Memory B cell (primary cell): ENCODE results near the gene TMEM214.

Source experiments
- ATAC-seq: fragments of 150-1000 bp; cut with Tn5 transposase; 2 replicates; pipeline ENCODE4 v1.10.0; 2021; ENCODE audit warnings: low read depth, mild to moderate bottlenecking, moderate library complexity
- DNase-seq, 2 donors: peaks; one replicate each; pipeline ENCODE4 v3.0.0; 2022; ENCODE audit warnings: low spot score in 2 of 2
- H3K27ac Mint-ChIP-seq: one replicate; pipeline ENCODE4 v1.8.0; 2022; ENCODE audit warnings: mild to moderate bottlenecking, moderate library complexity, mixed read lengths
- H3K27me3 Mint-ChIP-seq: one replicate; pipeline ENCODE4 v1.8.0; 2022; ENCODE audit warnings: mixed read lengths
- H3K36me3 Mint-ChIP-seq: one replicate; pipeline ENCODE4 v1.8.0; 2022; ENCODE audit warnings: mild to moderate bottlenecking, mixed read lengths
- H3K4me1 Mint-ChIP-seq: one replicate; pipeline ENCODE4 v1.8.0; 2022; ENCODE audit warnings: mixed read lengths
- H3K4me3 Mint-ChIP-seq: one replicate; pipeline ENCODE4 v1.8.0; 2022; ENCODE audit warnings: mild to moderate bottlenecking, moderate library complexity, mixed read lengths
- H3K9me3 Mint-ChIP-seq: one replicate; pipeline ENCODE4 v1.8.0; 2022; ENCODE audit warnings: mixed read lengths

TMEM214 gene

GRCh38 chr2:27039426-27039825 is 6.7 kb downstream of the TMEM214 start:
- no peaks in the 10 kb centered on the region for H3K9me3 Mint-ChIP-seq
- ATAC-seq (no peak), DNase-seq (no peak)
- peak overlapping the region; percentile 50 for H3K27ac Mint-ChIP-seq
- H3K4me1 Mint-ChIP-seq, result peaks cover 23% of the 10 kb centered on the region
- no peak overlapping the region for H3K4me3 Mint-ChIP-seq
- H3K27me3 Mint-ChIP-seq, result no peaks in the 10 kb centered on the region
- H3K36me3 Mint-ChIP-seq, result peaks cover 19% of the 10 kb centered on the region

GRCh38 chr2:27039871-27040270 is 7.1 kb downstream of the TMEM214 start:
- Mint-ChIP-seq H3K4me3 (no peak overlapping the region), H3K36me3 (peaks cover 19% of the 10 kb centered on the region), H3K9me3 (no peaks in the 10 kb centered on the region), H3K27me3 (no peaks in the 10 kb centered on the region), H3K27ac (peak overlapping the region; percentile 50), H3K4me1 (peaks cover 22% of the 10 kb centered on the region)
- ATAC-seq (no peak), DNase-seq (no peak)

- Mint-ChIP-seq H3K9me3 (no peaks in the 10 kb centered on the region), H3K36me3 (peaks cover 19% of the 10 kb centered on the region), H3K27ac (peak overlapping the region; percentile 100), H3K4me1 (peaks cover 21% of the 10 kb centered on the region), H3K27me3 (no peaks in the 10 kb centered on the region), H3K4me3 (no peak overlapping the region)
- DNase-seq (no peak), ATAC-seq (no peak)
Observed at GRCh38 chr2:27040282-27040681, 7.5 kb downstream of the TMEM214 start.

- Mint-ChIP-seq H3K36me3 (peaks cover 19% of the 10 kb centered on the region), H3K27me3 (no peaks in the 10 kb centered on the region), H3K4me1 (peaks cover 21% of the 10 kb centered on the region), H3K4me3 (peak overlapping the region; percentile 79), H3K9me3 (no peaks in the 10 kb centered on the region), H3K27ac (peak overlapping the region; percentile 100)
- peak in 1 of 2 donors; percentile 39 for DNase-seq
- ATAC-seq, result peak; percentile 42
Observed at GRCh38 chr2:27041752-27042151, 9.0 kb downstream of the TMEM214 start.

- peak overlapping the region; percentile 79 for H3K4me3 Mint-ChIP-seq
- peaks cover 16% of the 10 kb centered on the region for H3K36me3 Mint-ChIP-seq
- peak; percentile 98 for ATAC-seq
- DNase-seq, result peak; percentile 43 to 74
- H3K27me3 Mint-ChIP-seq, result no peaks in the 10 kb centered on the region
- H3K27ac Mint-ChIP-seq, result peak overlapping the region; percentile 100
- no peaks in the 10 kb centered on the region for H3K9me3 Mint-ChIP-seq
- peaks cover 21% of the 10 kb centered on the region for H3K4me1 Mint-ChIP-seq
Observed at GRCh38 chr2:27042159-27042661, 9.4 kb downstream of the TMEM214 start.

GRCh38 chr2:27042985-27043634 is 10.3 kb downstream of the TMEM214 start:
- Mint-ChIP-seq H3K4me1 (peaks cover 21% of the 10 kb centered on the region), H3K36me3 (peaks cover 14% of the 10 kb centered on the region), H3K27me3 (no peaks in the 10 kb centered on the region), H3K27ac (peak overlapping the region; percentile 100), H3K4me3 (no peak overlapping the region), H3K9me3 (no peaks in the 10 kb centered on the region)
- ATAC-seq, result no peak
- no peak for DNase-seq

- Mint-ChIP-seq H3K4me1 (peaks cover 16% of the 10 kb centered on the region), H3K27me3 (no peaks in the 10 kb centered on the region), H3K9me3 (no peaks in the 10 kb centered on the region), H3K4me3 (peak overlapping the region; percentile 99), H3K36me3 (peaks cover 5% of the 10 kb centered on the region), H3K27ac (peak overlapping the region; percentile 100)
- DNase-seq (peak; percentile 41 to 54), ATAC-seq (peak; percentile 19)
Observed at GRCh38 chr2:27049422-27050280, 16.9 kb downstream of the TMEM214 start.

GRCh38 chr2:27050281-27050995 is 17.7 kb downstream of the TMEM214 start:
- DNase-seq (peak; percentile 95 to 98), ATAC-seq (peak; percentile 59)
- Mint-ChIP-seq H3K9me3 (no peaks in the 10 kb centered on the region), H3K4me3 (peak overlapping the region; percentile 99), H3K4me1 (peaks cover 19% of the 10 kb centered on the region), H3K27ac (peak overlapping the region; percentile 100), H3K27me3 (no peaks in the 10 kb centered on the region), H3K36me3 (peaks cover 10% of the 10 kb centered on the region)

- Mint-ChIP-seq H3K36me3 (peaks cover 14% of the 10 kb centered on the region), H3K4me1 (peaks cover 19% of the 10 kb centered on the region), H3K9me3 (no peaks in the 10 kb centered on the region), H3K27me3 (no peaks in the 10 kb centered on the region), H3K4me3 (peak within 1 kb of the TSS; percentile 99), H3K27ac (peak within 1 kb of the TSS; percentile 100)
- ATAC-seq, result peak; percentile 77
- peak; percentile 97 to 99 for DNase-seq
Observed at GRCh38 chr2:27050996-27051901, 18.5 kb downstream of the TMEM214 start, which contains the start of gene AGBL5. Gene AGBL5, plus strand, starts transcription at chr2:27051668. Its CDS starts 1,291 bp downstream, at chr2:27052959.

GRCh38 chr2:27051902-27052645 is 19.3 kb downstream of the TMEM214 start:
- ATAC-seq (no peak), DNase-seq (no peak)
- Mint-ChIP-seq H3K4me1 (peaks cover 19% of the 10 kb centered on the region), H3K9me3 (no peaks in the 10 kb centered on the region), H3K27ac (peak overlapping the region; percentile 100), H3K27me3 (no peaks in the 10 kb centered on the region), H3K36me3 (peaks cover 16% of the 10 kb centered on the region), H3K4me3 (peak overlapping the region; percentile 99)

- Mint-ChIP-seq H3K27me3 (no peaks in the 10 kb centered on the region), H3K36me3 (peaks cover 16% of the 10 kb centered on the region), H3K4me3 (peak overlapping the region; percentile 57), H3K4me1 (peaks cover 19% of the 10 kb centered on the region), H3K27ac (no peak overlapping the region), H3K9me3 (no peaks in the 10 kb centered on the region)
- DNase-seq (no peak), ATAC-seq (no peak)
Observed at GRCh38 chr2:27053321-27053720, 20.6 kb downstream of the TMEM214 start.

- Mint-ChIP-seq H3K4me3 (no peak overlapping the region), H3K27me3 (no peaks in the 10 kb centered on the region), H3K4me1 (peaks cover 19% of the 10 kb centered on the region), H3K36me3 (peaks cover 18% of the 10 kb centered on the region), H3K27ac (no peak overlapping the region), H3K9me3 (no peaks in the 10 kb centered on the region)
- DNase-seq, result no peak
- ATAC-seq, result no peak
Observed at GRCh38 chr2:27053776-27054175, 21.0 kb downstream of the TMEM214 start.
